Natural killer cell (primary cell): ENCODE results near the gene ATP1A4. TPM values are rescaled to one million over a fixed set of nuclear protein-coding genes. Genes with fewer than 3 reads are reported as not detected.

Source experiments
- ATAC-seq, 3 donors: fragments of 150-1000 bp in 2 of 3; fragments of 200-7000 bp in 1 of 3; cut with Tn5 transposase; 1 replicate in 1 of 3; 2 replicates in 2 of 3; pipeline ENCODE4 v1.10.0; 2021; ENCODE audit warnings: mild to moderate bottlenecking in 2 of 3, moderate library complexity in 2 of 3
- DNase-seq, 2 donors: peaks; one replicate each; pipeline versions ENCODE4 v3.0.0 to v3.0.0-alpha.2; 2013 to 2021; ENCODE audit warnings: mixed read lengths in 1 of 2
- H3K27ac ChIP-seq: one replicate; pipeline ENCODE4 v1.5.1; 2013; ENCODE audit warnings: mild to moderate bottlenecking, low read length
- H3K27me3 ChIP-seq: one replicate; pipeline ENCODE4 v1.6.1; 2013; ENCODE audit warnings: low read length; ENCODE audit not compliant: control insufficient read depth, insufficient read depth
- H3K36me3 ChIP-seq: one replicate; pipeline ENCODE4 v1.6.1; 2013; ENCODE audit warnings: low read length; ENCODE audit not compliant: control insufficient read depth, insufficient read depth
- H3K4me1 ChIP-seq: one replicate; pipeline ENCODE4 v1.6.1; 2013; ENCODE audit warnings: low read length; ENCODE audit not compliant: control insufficient read depth, insufficient read depth
- H3K4me3 ChIP-seq: one replicate; pipeline ENCODE4 v1.5.1; 2013; ENCODE audit warnings: low read length
- H3K9me3 ChIP-seq: one replicate; pipeline ENCODE4 v1.6.1; 2013; ENCODE audit warnings: low read length; ENCODE audit not compliant: control insufficient read depth, insufficient read depth
- H3K27ac Mint-ChIP-seq, 2 donors: one replicate each; pipeline ENCODE4 v1.8.0; 2022; ENCODE audit warnings: mild to moderate bottlenecking in 2 of 2, mixed read lengths in 2 of 2, moderate library complexity in 1 of 2
- H3K27me3 Mint-ChIP-seq, 2 donors: one replicate each; pipeline ENCODE4 v1.8.0; 2022; ENCODE audit warnings: low read depth in 2 of 2, mixed read lengths in 2 of 2
- H3K36me3 Mint-ChIP-seq: one replicate; pipeline ENCODE4 v1.8.0; 2022; ENCODE audit warnings: mixed read lengths
- H3K4me1 Mint-ChIP-seq, 2 donors: one replicate each; pipeline ENCODE4 v1.8.0; 2022; ENCODE audit warnings: mixed read lengths in 2 of 2
- H3K4me3 Mint-ChIP-seq: one replicate; pipeline ENCODE4 v1.8.0; 2022; ENCODE audit warnings: mild to moderate bottlenecking, moderate library complexity, mixed read lengths
- H3K9me3 Mint-ChIP-seq, 2 donors: one replicate each; pipeline ENCODE4 v1.8.0; 2022; ENCODE audit warnings: mixed read lengths in 2 of 2
- WGBS: methylation state at CpG from one replicate; pipeline ENCODE4 v1.1.7; 2013; ENCODE audit warnings: missing lambda C conversion rate; ENCODE audit not compliant: insufficient coverage; 5-methylcytosine and 5-hydroxymethylcytosine counted together
- intact Hi-C: fragments of 100-400 bp; cut with micrococcal nuclease; formaldehyde crosslinking; loops from one replicate; pipeline ENCODE4 v1.14.2; 2022
- total RNA-seq, 4 donors: library from RNA; stranded (reverse); fragments of 120-200 nt in 1 of 4; gene quantifications; one replicate each; pipeline versions ENCODE4 v1.2.3 to v1.2.4, GENCODE V29; 2013 to 2022
- TF ChIP-seq, protein P1 (sequence below): fragments of 200-600 bp; IDR thresholded peaks from one replicate; pipeline ENCODE4 v1.8.0; 2022; ENCODE audit warnings: antibody characterized with exemption

Gene ATP1A4
- total RNA-seq, 3 donors from 2014 or later (not counting 1 experiment from before 2014, with no cell fraction given), result not detected

GRCh38 chr1:160207118-160207650, 55.8 kb downstream of the ATP1A4 start:
- Histone ChIP-seq H3K4me3 (no peak overlapping the region), H3K27me3 (no peaks in the 10 kb centered on the region), H3K4me1 (peaks cover 22% of the 10 kb centered on the region), H3K9me3 (no peaks in the 10 kb centered on the region), H3K36me3 (peaks cover 17% of the 10 kb centered on the region), H3K27ac (no peak overlapping the region)
- H3K27me3 Mint-ChIP-seq, result no peaks in the 10 kb centered on the region
- no peaks in the 10 kb centered on the region for H3K36me3 Mint-ChIP-seq
- intact Hi-C loops, result no loop called here
- H3K27ac Mint-ChIP-seq, result peak overlapping the region; percentile 72 to 90
- TF ChIP-seq, protein P1, sequence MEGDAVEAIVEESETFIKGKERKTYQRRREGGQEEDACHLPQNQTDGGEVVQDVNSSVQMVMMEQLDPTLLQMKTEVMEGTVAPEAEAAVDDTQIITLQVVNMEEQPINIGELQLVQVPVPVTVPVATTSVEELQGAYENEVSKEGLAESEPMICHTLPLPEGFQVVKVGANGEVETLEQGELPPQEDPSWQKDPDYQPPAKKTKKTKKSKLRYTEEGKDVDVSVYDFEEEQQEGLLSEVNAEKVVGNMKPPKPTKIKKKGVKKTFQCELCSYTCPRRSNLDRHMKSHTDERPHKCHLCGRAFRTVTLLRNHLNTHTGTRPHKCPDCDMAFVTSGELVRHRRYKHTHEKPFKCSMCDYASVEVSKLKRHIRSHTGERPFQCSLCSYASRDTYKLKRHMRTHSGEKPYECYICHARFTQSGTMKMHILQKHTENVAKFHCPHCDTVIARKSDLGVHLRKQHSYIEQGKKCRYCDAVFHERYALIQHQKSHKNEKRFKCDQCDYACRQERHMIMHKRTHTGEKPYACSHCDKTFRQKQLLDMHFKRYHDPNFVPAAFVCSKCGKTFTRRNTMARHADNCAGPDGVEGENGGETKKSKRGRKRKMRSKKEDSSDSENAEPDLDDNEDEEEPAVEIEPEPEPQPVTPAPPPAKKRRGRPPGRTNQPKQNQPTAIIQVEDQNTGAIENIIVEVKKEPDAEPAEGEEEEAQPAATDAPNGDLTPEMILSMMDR, result no peak
- DNase-seq, result no peak
- no peaks in the 10 kb centered on the region for H3K9me3 Mint-ChIP-seq
- H3K4me1 Mint-ChIP-seq, result peaks cover 22 to 39% of the 10 kb centered on the region in 2 donors
- peak overlapping the region; percentile 68 for H3K4me3 Mint-ChIP-seq
- WGBS, result 92% methylated on average over 4 of the region's 4 CpGs
- ATAC-seq, result no peak

GRCh38 chr1:160207771-160208556, 56.6 kb downstream of the ATP1A4 start:
- Histone ChIP-seq H3K9me3 (no peaks in the 10 kb centered on the region), H3K4me1 (peaks cover 22% of the 10 kb centered on the region), H3K27ac (no peak overlapping the region), H3K36me3 (peaks cover 25% of the 10 kb centered on the region), H3K27me3 (no peaks in the 10 kb centered on the region), H3K4me3 (no peak overlapping the region)
- Mint-ChIP-seq H3K27me3 (no peaks in the 10 kb centered on the region), H3K4me3 (no peak overlapping the region), H3K36me3 (no peaks in the 10 kb centered on the region), H3K27ac (peak overlapping the region; percentile 72 to 90), H3K9me3 (no peaks in the 10 kb centered on the region), H3K4me1 (peaks cover 22 to 39% of the 10 kb centered on the region in 2 donors)
- DNase-seq, result no peak
- 90% methylated on average over 9 of the region's 9 CpGs for WGBS
- ATAC-seq, result no peak
- TF ChIP-seq, protein P1, result no peak
- intact Hi-C loops, result no loop called here

DNA sequence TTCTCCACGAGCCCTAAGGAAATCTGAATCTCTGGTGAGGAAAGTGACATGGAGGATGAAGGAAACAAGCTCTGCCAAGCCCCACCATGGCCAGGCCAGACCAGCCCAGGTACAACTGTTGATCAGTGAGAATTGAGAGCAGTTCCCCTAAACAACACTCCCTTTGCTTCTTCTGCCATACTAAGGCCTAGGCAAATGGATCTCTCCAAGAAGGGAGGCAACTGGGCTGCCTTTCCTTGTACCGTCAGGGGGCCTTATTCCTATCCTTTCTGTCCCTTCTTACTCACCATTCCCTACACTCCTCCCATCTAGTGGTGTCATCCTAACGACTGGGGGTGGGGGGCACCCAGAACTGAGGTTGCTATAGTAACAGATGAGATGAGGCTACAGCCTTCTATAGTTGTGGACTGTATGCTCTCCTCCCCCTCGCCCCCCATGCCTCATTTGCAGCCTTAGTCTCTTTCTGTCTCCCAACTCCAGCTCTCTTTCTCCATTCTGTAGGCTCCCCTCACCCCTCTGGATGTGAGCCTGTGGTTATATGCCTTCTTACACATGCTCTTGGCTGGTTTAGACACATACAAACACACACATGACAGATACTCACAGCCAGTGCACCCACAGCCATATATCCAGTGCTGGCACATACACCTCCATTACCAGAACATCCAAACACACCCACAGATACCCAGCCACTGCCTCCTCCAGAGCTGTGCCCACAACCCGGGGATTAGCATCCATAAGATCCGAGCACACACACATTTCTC, 57.3 kb downstream of the ATP1A4 start:
- H3K36me3 ChIP-seq, result peaks cover 31% of the 10 kb centered on the region
- H3K27ac ChIP-seq, result no peak overlapping the region
- H3K27ac Mint-ChIP-seq, result peak overlapping the region; percentile 72 to 90
- H3K27me3 ChIP-seq, result no peaks in the 10 kb centered on the region
- H3K36me3 Mint-ChIP-seq, result no peaks in the 10 kb centered on the region
- H3K4me3 Mint-ChIP-seq, result no peak overlapping the region
- TF ChIP-seq, protein P1, result no peak
- no peak for ATAC-seq
- no peaks in the 10 kb centered on the region for H3K9me3 Mint-ChIP-seq
- no peaks in the 10 kb centered on the region for H3K9me3 ChIP-seq
- peaks cover 22 to 39% of the 10 kb centered on the region in 2 donors for H3K4me1 Mint-ChIP-seq
- peaks cover 22% of the 10 kb centered on the region for H3K4me1 ChIP-seq
- WGBS, result 89% methylated on average over 6 of the region's 6 CpGs
- no peaks in the 10 kb centered on the region for H3K27me3 Mint-ChIP-seq
- intact Hi-C loops, result no loop called here
- DNase-seq, result no peak
- H3K4me3 ChIP-seq, result no peak overlapping the region
